ENCODE measurements around the gene ANKRD33B.
"Not testable (repeated sequence)": the region's sequence is repeated elsewhere in the genome, so short reads cannot be mapped to it uniquely, and the experiment has no call there.

The ANKRD33B gene

DNA sequence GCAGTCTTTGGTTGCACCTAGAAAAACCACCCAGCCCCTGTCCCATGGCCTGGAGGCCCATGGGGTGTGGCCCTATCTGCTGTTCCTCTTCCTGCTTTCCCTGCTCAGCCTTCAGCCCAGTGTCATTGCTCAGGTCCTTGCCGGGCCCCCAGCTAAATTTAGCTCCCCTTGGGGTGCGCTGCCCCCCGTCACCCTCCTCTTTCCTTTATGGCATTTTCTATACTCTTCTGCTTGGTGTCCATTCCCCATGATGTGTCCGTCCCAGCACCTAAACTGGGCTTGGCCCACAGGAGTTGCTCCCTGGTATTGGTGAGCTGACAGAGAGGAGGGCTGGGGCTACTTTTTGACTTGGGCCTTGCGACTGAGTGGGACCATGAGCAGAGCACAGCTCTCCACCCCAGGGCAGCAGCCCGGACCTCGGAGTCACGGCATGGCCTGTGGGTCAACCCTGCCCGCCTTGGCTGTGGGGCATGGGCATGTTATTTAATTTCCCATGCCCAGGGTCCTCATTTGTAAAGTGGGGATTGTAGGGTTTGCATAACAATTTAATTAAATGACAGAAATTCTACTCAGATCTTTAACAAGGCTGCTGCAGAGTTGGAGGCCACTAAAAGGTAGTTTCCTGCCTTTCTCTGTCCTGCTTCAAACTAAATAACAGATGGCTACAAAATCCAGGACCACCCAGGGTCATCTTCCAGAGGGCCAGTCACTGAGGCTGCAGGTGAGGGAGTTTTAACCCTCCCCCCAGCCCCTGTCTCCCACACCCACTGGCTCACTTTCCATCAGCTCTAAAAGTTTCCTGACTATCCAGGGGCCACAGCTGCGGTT, 99.0 kb downstream of the ANKRD33B start:
- no peaks in the 10 kb centered on the region for H3K27me3 ChIP-seq (ENCODE audit: control insufficient read depth in 1 of 2, insufficient read depth in 2 of 2, low read length in 2 of 2)
- no peak overlapping the region for H3K9ac ChIP-seq (ENCODE audit: low read length in 2 of 2)
- H3K4me3 ChIP-seq (ENCODE audit: low read length in 2 of 2), result no peak overlapping the region
- H3K27ac ChIP-seq (ENCODE audit: low read length), result no peak overlapping the region
- H3K9me3 ChIP-seq (ENCODE audit: control insufficient read depth in 2 of 2, low read length in 2 of 2), result no peaks in the 10 kb centered on the region
- no peaks in the 10 kb centered on the region for H3K36me3 ChIP-seq (ENCODE audit: control insufficient read depth in 2 of 2, insufficient read depth in 2 of 2, low read length in 2 of 2)
- H3K4me1 ChIP-seq (ENCODE audit: control insufficient read depth, insufficient read depth, low read length), result peaks cover 8% of the 10 kb centered on the region

DNA sequence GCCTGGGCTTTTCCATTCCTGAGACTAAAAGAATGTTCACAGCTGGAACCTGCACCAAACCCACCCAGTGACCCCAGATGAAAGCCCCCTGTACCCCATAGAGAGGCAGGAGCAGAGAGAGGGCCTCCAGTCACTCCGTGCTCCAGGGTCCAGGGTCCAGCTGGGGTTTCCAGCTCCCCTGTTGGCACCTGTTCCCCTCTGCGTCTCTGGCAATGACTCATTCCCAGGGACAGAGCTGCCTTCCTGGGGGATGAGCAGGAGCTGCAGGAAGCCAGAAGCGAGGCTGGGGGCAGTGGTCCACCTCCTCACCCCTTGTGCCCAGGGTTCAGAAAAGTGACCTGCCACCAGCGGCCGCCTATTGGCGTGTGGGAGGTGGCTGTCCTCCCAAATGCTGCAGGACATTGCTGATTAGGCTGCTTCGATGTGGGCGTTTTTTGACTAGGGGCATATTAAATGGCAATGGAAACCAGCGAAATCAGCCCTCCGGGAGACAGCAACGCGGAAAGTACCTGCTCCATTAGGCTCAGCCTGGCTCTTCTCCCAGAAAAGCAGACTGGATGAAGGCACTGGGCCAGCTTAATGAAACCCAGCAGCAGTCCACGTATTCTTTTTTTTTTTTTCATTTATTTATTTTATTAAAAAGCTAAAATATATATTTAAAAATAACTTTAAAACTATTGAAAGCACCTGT, 99.8 kb downstream of the ANKRD33B start:
- Histone ChIP-seq H3K27ac (ENCODE audit: low read length) (no peak overlapping the region), H3K27me3 (ENCODE audit: control insufficient read depth in 1 of 2, insufficient read depth in 2 of 2, low read length in 2 of 2) (no peaks in the 10 kb centered on the region), H3K4me1 (ENCODE audit: control insufficient read depth, insufficient read depth, low read length) (peaks cover 8% of the 10 kb centered on the region), H3K4me3 (ENCODE audit: low read length in 2 of 2) (peak overlapping the region in 1 of 2 donors; percentile 40), H3K36me3 (ENCODE audit: control insufficient read depth in 2 of 2, insufficient read depth in 2 of 2, low read length in 2 of 2) (no peaks in the 10 kb centered on the region), H3K9ac (ENCODE audit: low read length in 2 of 2) (no peak overlapping the region), H3K9me3 (ENCODE audit: control insufficient read depth in 2 of 2, low read length in 2 of 2) (no peaks in the 10 kb centered on the region)

DNA sequence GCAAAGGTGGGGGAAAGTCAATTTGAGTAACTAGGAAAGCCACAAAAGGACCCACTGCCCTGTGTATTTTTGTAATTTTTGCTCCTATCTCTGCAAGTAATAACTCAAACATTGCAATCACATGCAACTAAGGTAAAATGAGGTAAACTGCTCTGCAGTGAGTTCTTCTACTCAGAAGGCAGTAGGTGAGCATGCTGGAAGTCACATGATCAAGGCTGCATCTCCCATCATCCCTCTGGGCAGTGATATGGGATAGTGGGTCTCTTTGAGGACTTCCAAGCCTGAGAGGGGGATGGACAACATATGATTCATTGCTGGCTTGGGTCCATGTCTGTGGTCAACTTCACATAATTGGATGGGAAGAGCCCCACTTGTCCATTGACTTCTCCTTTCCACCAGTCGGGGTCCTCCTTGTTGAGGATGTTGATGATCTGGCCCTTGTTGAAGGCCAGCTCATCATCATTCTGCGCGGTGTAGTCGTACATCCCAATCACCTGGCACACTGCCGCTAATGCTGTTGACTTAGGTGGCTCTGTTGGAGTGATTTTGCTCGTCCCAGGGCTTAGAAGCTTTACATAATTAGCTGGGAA, 100.4 kb downstream of the ANKRD33B start:
- not testable (repeated sequence) for H3K9me3 ChIP-seq (ENCODE audit: control insufficient read depth in 2 of 2, low read length in 2 of 2); H3K27me3 ChIP-seq (ENCODE audit: control insufficient read depth in 1 of 2, insufficient read depth in 2 of 2, low read length in 2 of 2); H3K4me3 ChIP-seq (ENCODE audit: low read length in 2 of 2); H3K9ac ChIP-seq (ENCODE audit: low read length in 2 of 2); H3K4me1 ChIP-seq (ENCODE audit: control insufficient read depth, insufficient read depth, low read length); H3K36me3 ChIP-seq (ENCODE audit: control insufficient read depth in 2 of 2, insufficient read depth in 2 of 2, low read length in 2 of 2); H3K27ac ChIP-seq (ENCODE audit: low read length)

DNA sequence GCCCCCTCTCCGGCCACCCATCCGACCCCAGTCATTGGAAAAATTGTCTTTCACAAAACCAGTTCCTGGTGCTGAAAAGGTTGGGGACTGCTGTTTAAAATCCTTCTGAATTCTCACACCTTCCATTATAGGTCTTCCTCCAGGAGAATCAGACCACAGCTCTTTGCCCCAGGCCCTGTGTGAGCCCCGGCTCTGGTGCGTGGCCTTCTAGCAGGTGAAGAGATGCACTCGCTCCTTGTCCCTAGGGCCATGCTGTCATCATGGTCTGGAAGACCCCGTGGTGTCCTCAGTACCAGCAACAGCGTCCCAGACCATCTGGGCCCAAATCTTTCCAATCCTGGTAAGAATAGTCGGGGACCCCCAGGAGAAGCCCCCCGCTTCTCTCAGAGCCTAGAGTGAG, 101.9 kb downstream of the ANKRD33B start:
- H3K27me3 ChIP-seq (ENCODE audit: control insufficient read depth in 1 of 2, insufficient read depth in 2 of 2, low read length in 2 of 2), result no peaks in the 10 kb centered on the region
- H3K4me3 ChIP-seq (ENCODE audit: low read length in 2 of 2), result no peak overlapping the region
- no peaks in the 10 kb centered on the region for H3K9me3 ChIP-seq (ENCODE audit: control insufficient read depth in 2 of 2, low read length in 2 of 2)

DNA sequence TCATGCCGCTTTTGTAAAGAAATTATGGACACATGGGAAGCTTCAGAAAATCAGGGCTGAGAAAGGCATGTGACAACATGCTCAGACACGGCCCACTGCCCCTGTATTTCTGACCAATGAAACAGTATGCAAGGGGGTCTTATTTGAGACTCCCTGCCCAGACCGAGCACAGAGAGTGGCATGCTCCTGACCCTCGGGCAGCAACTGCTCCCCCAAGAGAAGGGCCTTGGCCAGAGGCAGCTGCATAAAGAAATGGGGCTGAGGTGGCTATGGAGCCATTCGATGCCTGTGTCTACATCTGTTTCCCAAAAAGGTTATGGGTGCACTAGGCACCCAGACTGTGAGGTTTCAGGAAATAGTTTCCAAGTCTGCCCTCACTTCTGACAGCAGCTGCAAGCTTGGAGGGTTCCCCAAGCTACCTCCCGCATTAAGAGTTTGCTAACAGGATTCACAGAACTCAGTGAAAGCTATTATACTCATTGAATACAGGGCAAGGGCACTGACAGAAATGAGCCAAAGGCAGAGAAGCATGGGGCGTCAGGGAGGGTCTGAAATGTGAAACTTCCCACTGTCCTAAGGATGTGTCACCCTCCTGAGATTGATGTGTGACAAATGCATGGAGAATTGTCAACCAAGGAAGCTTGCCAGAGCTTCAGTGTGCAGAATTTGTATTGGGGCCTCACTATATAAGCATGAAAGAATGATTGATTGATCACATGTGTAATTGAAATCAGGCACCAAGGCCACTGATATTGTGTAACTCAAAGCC, 102.8 kb downstream of the ANKRD33B start:
- H3K36me3 ChIP-seq (ENCODE audit: control insufficient read depth in 2 of 2, insufficient read depth in 2 of 2, low read length in 2 of 2), result no peaks in the 10 kb centered on the region
- H3K4me1 ChIP-seq (ENCODE audit: control insufficient read depth, insufficient read depth, low read length), result peaks cover 8% of the 10 kb centered on the region
- no peak overlapping the region for H3K9ac ChIP-seq (ENCODE audit: low read length in 2 of 2)
- no peak overlapping the region for H3K4me3 ChIP-seq (ENCODE audit: low read length in 2 of 2)
- H3K27ac ChIP-seq (ENCODE audit: low read length), result no peak overlapping the region
- H3K9me3 ChIP-seq (ENCODE audit: control insufficient read depth in 2 of 2, low read length in 2 of 2), result no peaks in the 10 kb centered on the region
- no peaks in the 10 kb centered on the region for H3K27me3 ChIP-seq (ENCODE audit: control insufficient read depth in 1 of 2, insufficient read depth in 2 of 2, low read length in 2 of 2)

More for the DNA sequence above, 101.9 kb downstream of the ANKRD33B start:
- Histone ChIP-seq H3K4me1 (ENCODE audit: control insufficient read depth, insufficient read depth, low read length) (peaks cover 8% of the 10 kb centered on the region), H3K36me3 (ENCODE audit: control insufficient read depth in 2 of 2, insufficient read depth in 2 of 2, low read length in 2 of 2) (no peaks in the 10 kb centered on the region), H3K27ac (ENCODE audit: low read length) (no peak overlapping the region), H3K9ac (ENCODE audit: low read length in 2 of 2) (no peak overlapping the region)

DNA sequence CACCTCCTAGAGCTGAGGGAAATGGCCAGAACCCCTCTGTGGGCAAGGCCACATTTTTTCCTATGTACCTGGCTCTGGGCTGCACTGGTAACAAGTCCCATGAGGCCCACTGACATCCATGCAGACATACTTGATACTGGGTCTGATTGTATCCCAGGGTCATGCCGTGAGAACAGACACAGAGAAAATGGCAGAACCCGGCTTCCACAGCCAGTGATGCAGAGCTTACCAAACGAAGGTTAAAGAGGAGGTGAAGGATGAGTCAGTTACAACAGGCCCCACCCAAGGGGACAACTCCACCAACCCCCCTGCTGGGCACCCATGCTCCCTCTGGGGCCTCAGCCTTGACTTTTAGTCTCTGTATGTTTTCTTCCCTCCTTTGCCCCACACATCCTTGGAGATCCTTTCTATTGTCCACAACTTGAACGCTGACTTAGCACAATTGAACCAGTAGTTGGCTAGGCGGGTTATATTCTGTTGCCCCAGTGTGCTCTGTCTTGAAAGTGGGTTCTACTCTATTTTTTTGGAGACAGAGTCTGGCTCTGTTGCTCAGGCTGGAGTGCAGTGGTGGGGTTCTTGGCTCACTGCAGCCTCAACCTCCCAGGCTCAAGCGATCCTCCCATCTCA, 103.7 kb downstream of the ANKRD33B start:
- H3K27ac ChIP-seq (ENCODE audit: low read length), result no peak overlapping the region
- H3K4me1 ChIP-seq (ENCODE audit: control insufficient read depth, insufficient read depth, low read length), result peaks cover 8% of the 10 kb centered on the region
- no peaks in the 10 kb centered on the region for H3K9me3 ChIP-seq (ENCODE audit: control insufficient read depth in 2 of 2, low read length in 2 of 2)
- H3K36me3 ChIP-seq (ENCODE audit: control insufficient read depth in 2 of 2, insufficient read depth in 2 of 2, low read length in 2 of 2), result no peaks in the 10 kb centered on the region
- H3K9ac ChIP-seq (ENCODE audit: low read length in 2 of 2), result no peak overlapping the region
- no peak overlapping the region for H3K4me3 ChIP-seq (ENCODE audit: low read length in 2 of 2)
- H3K27me3 ChIP-seq (ENCODE audit: control insufficient read depth in 1 of 2, insufficient read depth in 2 of 2, low read length in 2 of 2), result no peaks in the 10 kb centered on the region

DNA sequence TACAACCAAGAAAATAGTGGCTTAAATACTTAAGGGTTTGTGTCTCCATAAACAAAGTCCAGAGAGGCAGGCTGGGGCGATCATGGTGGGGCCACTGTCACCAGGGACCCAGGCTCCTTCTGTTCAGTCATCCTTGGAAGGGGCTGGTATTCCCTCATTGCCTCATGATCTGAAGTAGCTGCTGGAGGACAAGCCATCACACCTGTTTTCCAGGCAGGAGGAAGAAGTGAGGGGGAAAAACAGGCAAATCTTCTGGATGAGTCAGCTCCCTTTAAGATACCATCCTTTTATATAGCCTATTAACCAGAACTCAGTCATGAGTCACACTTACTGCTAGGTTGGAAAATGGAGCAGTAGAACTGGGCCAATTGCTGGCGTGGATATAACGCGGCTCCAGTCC, 104.8 kb downstream of the ANKRD33B start:
- H3K4me3 ChIP-seq (ENCODE audit: low read length in 2 of 2), result no peak overlapping the region
- H3K36me3 ChIP-seq (ENCODE audit: control insufficient read depth in 2 of 2, insufficient read depth in 2 of 2, low read length in 2 of 2), result no peaks in the 10 kb centered on the region
- H3K9ac ChIP-seq (ENCODE audit: low read length in 2 of 2), result no peak overlapping the region
- H3K27me3 ChIP-seq (ENCODE audit: control insufficient read depth in 1 of 2, insufficient read depth in 2 of 2, low read length in 2 of 2), result no peaks in the 10 kb centered on the region
- peaks cover 1% of the 10 kb centered on the region for H3K4me1 ChIP-seq (ENCODE audit: control insufficient read depth, insufficient read depth, low read length)
- H3K27ac ChIP-seq (ENCODE audit: low read length), result no peak overlapping the region
- H3K9me3 ChIP-seq (ENCODE audit: control insufficient read depth in 2 of 2, low read length in 2 of 2), result no peaks in the 10 kb centered on the region

DNA sequence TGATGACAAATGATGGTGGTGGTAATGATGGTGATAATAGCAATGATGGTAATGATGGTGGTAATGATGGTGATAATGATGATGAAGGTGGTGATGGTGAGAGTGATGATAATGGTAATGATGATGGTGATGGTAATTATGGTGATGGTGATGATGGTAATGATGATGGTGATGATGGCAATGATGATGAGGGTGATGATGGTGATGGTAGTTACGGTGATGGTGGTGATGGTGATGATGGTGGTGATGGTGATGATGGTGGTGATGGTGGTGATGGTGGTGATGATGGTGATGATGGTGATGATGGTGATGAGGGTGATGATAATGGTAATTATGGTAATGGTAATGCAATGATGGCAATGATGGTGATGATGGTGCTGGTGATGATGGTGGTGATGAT, 106.1 kb downstream of the ANKRD33B start:
- Histone ChIP-seq H3K9me3 (ENCODE audit: control insufficient read depth in 2 of 2, low read length in 2 of 2) (no peaks in the 10 kb centered on the region), H3K36me3 (ENCODE audit: control insufficient read depth in 2 of 2, insufficient read depth in 2 of 2, low read length in 2 of 2) (no peaks in the 10 kb centered on the region), H3K4me1 (ENCODE audit: control insufficient read depth, insufficient read depth, low read length) (no peaks in the 10 kb centered on the region), H3K27me3 (ENCODE audit: control insufficient read depth in 1 of 2, insufficient read depth in 2 of 2, low read length in 2 of 2) (no peaks in the 10 kb centered on the region), H3K27ac (ENCODE audit: low read length) (no peak overlapping the region), H3K9ac (ENCODE audit: low read length in 2 of 2) (no peak overlapping the region), H3K4me3 (ENCODE audit: low read length in 2 of 2) (no peak overlapping the region)

DNA sequence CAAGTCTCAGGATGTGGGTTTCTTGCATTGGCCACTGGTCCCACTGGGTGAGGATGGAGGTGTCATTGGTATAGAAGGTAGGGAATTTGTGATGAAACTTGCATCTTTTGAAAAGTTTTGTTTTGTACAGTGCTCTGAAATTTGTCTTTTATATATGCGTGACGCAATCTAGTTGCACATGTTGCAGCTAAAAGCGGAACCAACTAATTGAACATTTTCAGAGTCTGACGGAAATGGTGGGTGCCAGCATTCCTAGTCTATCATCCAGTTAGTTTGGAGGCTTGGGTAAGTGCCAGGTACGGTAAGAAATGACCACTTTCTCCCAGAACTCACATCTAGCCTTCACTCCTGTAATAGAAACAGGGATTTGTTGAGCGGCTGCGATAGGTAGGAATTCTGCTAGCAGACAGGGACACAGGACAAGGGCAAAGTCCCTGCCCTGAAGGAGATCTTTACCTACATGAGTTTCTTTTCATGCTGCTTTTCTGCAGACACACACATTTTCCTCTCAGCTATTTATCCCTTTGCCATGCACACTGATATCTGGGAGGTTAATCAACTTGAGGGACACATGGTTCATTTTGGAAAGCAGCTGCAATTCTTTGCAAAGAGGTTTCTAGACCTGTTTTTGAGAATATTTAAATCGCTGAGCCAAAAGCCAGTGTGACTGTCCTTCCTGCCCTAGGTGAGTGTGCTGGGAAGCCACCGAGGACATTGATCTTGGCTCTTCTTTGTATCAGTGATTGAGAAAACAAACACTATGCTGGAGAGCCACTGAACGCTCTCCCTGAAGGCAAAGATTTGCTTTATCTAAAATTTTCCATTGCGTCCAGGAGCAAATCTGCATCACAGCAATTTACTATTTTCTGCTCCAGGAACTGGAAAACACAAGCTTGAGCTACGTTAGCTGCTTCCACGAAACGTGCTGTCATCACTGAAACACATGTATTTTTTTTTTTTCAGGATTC, 107.5 kb downstream of the ANKRD33B start:
- Histone ChIP-seq H3K36me3 (ENCODE audit: control insufficient read depth in 2 of 2, insufficient read depth in 2 of 2, low read length in 2 of 2) (no peaks in the 10 kb centered on the region), H3K4me1 (ENCODE audit: control insufficient read depth, insufficient read depth, low read length) (peaks cover 3% of the 10 kb centered on the region), H3K9me3 (ENCODE audit: control insufficient read depth in 2 of 2, low read length in 2 of 2) (no peaks in the 10 kb centered on the region), H3K4me3 (ENCODE audit: low read length in 2 of 2) (no peak overlapping the region), H3K27ac (ENCODE audit: low read length) (no peak overlapping the region), H3K27me3 (ENCODE audit: control insufficient read depth in 1 of 2, insufficient read depth in 2 of 2, low read length in 2 of 2) (no peaks in the 10 kb centered on the region), H3K9ac (ENCODE audit: low read length in 2 of 2) (no peak overlapping the region)
